ENCODE results near the gene COL6A3.

COL6A3 gene

GRCh38 chr2:237336131-237336530, 77.8 kb downstream of the COL6A3 start:
- no peaks in the 10 kb centered on the region for H3K9me3 ChIP-seq (ENCODE audit: insufficient read depth, low read length)
- no peak overlapping the region for H3K9ac ChIP-seq (ENCODE audit: insufficient read length, low read depth)
- H3K4me1 ChIP-seq (ENCODE audit: insufficient read depth, insufficient read length), result peaks cover 3% of the 10 kb centered on the region
- no peak for DNase-seq (ENCODE audit: low read depth, low spot score)
- H3K4me3 ChIP-seq (ENCODE audit: insufficient read length, low read depth), result no peak overlapping the region
- TF ChIP-seq ZNF274 (IDR thresholded peaks at IDR 0.05; ENCODE audit: low read depth, low read length) (no peak), SUZ12 (IDR thresholded peaks at IDR 0.05; ENCODE audit: extremely low read depth, insufficient read depth, insufficient read length) (no peak), YY1 (IDR thresholded peaks at IDR 0.05; ENCODE audit: insufficient read depth, insufficient read length) (no peak)
- no peaks in the 10 kb centered on the region for H3K27me3 ChIP-seq (ENCODE audit: insufficient read depth, insufficient read length)
- peaks cover 31% of the 10 kb centered on the region for H3K36me3 ChIP-seq (ENCODE audit: insufficient read depth, insufficient read length, low read length)

GRCh38 chr2:237333748-237334147, 80.2 kb downstream of the COL6A3 start:
- Histone ChIP-seq H3K4me1 (ENCODE audit: insufficient read depth, insufficient read length) (peaks cover 3% of the 10 kb centered on the region), H3K36me3 (ENCODE audit: insufficient read depth, insufficient read length, low read length) (peaks cover 16% of the 10 kb centered on the region), H3K27me3 (ENCODE audit: insufficient read depth, insufficient read length) (no peaks in the 10 kb centered on the region), H3K9ac (ENCODE audit: insufficient read length, low read depth) (no peak overlapping the region), H3K4me3 (ENCODE audit: insufficient read length, low read depth) (no peak overlapping the region), H3K9me3 (ENCODE audit: insufficient read depth, low read length) (no peaks in the 10 kb centered on the region)
- TF ChIP-seq ZNF274 (IDR thresholded peaks at IDR 0.05; ENCODE audit: low read depth, low read length) (no peak), YY1 (IDR thresholded peaks at IDR 0.05; ENCODE audit: insufficient read depth, insufficient read length) (no peak), SUZ12 (IDR thresholded peaks at IDR 0.05; ENCODE audit: extremely low read depth, insufficient read depth, insufficient read length) (no peak)
- DNase-seq (ENCODE audit: low read depth, low spot score), result peak; percentile 44

GRCh38 chr2:237330541-237330940, 83.4 kb downstream of the COL6A3 start:
- Histone ChIP-seq H3K4me3 (ENCODE audit: insufficient read length, low read depth) (no peak overlapping the region), H3K36me3 (ENCODE audit: insufficient read depth, insufficient read length, low read length) (peaks cover 10% of the 10 kb centered on the region), H3K27me3 (ENCODE audit: insufficient read depth, insufficient read length) (no peaks in the 10 kb centered on the region), H3K9me3 (ENCODE audit: insufficient read depth, low read length) (no peaks in the 10 kb centered on the region), H3K9ac (ENCODE audit: insufficient read length, low read depth) (no peak overlapping the region), H3K4me1 (ENCODE audit: insufficient read depth, insufficient read length) (peaks cover 3% of the 10 kb centered on the region)
- TF ChIP-seq SUZ12 (IDR thresholded peaks at IDR 0.05; ENCODE audit: extremely low read depth, insufficient read depth, insufficient read length) (no peak), ZNF274 (IDR thresholded peaks at IDR 0.05; ENCODE audit: low read depth, low read length) (no peak), YY1 (IDR thresholded peaks at IDR 0.05; ENCODE audit: insufficient read depth, insufficient read length) (no peak)
- DNase-seq (ENCODE audit: low read depth, low spot score), result peak; percentile 43

GRCh38 chr2:237327175-237327950, 86.6 kb downstream of the COL6A3 start:
- TF ChIP-seq SUZ12 (IDR thresholded peaks at IDR 0.05; ENCODE audit: extremely low read depth, insufficient read depth, insufficient read length) (no peak), ZNF274 (IDR thresholded peaks at IDR 0.05; ENCODE audit: low read depth, low read length) (no peak), YY1 (IDR thresholded peaks at IDR 0.05; ENCODE audit: insufficient read depth, insufficient read length) (no peak)
- DNase-seq (ENCODE audit: low read depth, low spot score), result no peak
- Histone ChIP-seq H3K9me3 (ENCODE audit: insufficient read depth, low read length) (no peaks in the 10 kb centered on the region), H3K4me3 (ENCODE audit: insufficient read length, low read depth) (no peak overlapping the region), H3K36me3 (ENCODE audit: insufficient read depth, insufficient read length, low read length) (no peaks in the 10 kb centered on the region), H3K4me1 (ENCODE audit: insufficient read depth, insufficient read length) (peaks cover 3% of the 10 kb centered on the region), H3K27me3 (ENCODE audit: insufficient read depth, insufficient read length) (no peaks in the 10 kb centered on the region), H3K9ac (ENCODE audit: insufficient read length, low read depth) (no peak overlapping the region)

- no peaks in the 10 kb centered on the region for H3K36me3 ChIP-seq (ENCODE audit: insufficient read depth, insufficient read length, low read length)
- TF ChIP-seq ZNF274 (IDR thresholded peaks at IDR 0.05; ENCODE audit: low read depth, low read length), result no peak
- H3K4me3 ChIP-seq (ENCODE audit: insufficient read length, low read depth), result no peak overlapping the region
- peaks cover 3% of the 10 kb centered on the region for H3K4me1 ChIP-seq (ENCODE audit: insufficient read depth, insufficient read length)
- no peak for DNase-seq (ENCODE audit: low read depth, low spot score)
- H3K9me3 ChIP-seq (ENCODE audit: insufficient read depth, low read length), result no peaks in the 10 kb centered on the region
- H3K9ac ChIP-seq (ENCODE audit: insufficient read length, low read depth), result no peak overlapping the region
- H3K27me3 ChIP-seq (ENCODE audit: insufficient read depth, insufficient read length), result no peaks in the 10 kb centered on the region
Measured at GRCh38 chr2:237326266-237327171, 87.4 kb downstream of the COL6A3 start.

GRCh38 chr2:237324837-237325236, 89.1 kb downstream of the COL6A3 start:
- H3K36me3 ChIP-seq (ENCODE audit: insufficient read depth, insufficient read length, low read length), result no peaks in the 10 kb centered on the region
- peaks cover 3% of the 10 kb centered on the region for H3K4me1 ChIP-seq (ENCODE audit: insufficient read depth, insufficient read length)
- H3K4me3 ChIP-seq (ENCODE audit: insufficient read length, low read depth), result no peak overlapping the region
- H3K9ac ChIP-seq (ENCODE audit: insufficient read length, low read depth), result no peak overlapping the region
- DNase-seq (ENCODE audit: low read depth, low spot score), result no peak
- no peaks in the 10 kb centered on the region for H3K27me3 ChIP-seq (ENCODE audit: insufficient read depth, insufficient read length)
- no peak for TF ChIP-seq ZNF274 (IDR thresholded peaks at IDR 0.05; ENCODE audit: low read depth, low read length)
- TF ChIP-seq SUZ12 (IDR thresholded peaks at IDR 0.05; ENCODE audit: extremely low read depth, insufficient read depth, insufficient read length), result no peak
- no peak for TF ChIP-seq YY1 (IDR thresholded peaks at IDR 0.05; ENCODE audit: insufficient read depth, insufficient read length)
- no peaks in the 10 kb centered on the region for H3K9me3 ChIP-seq (ENCODE audit: insufficient read depth, low read length)

- H3K4me1 ChIP-seq (ENCODE audit: insufficient read depth, insufficient read length), result peaks cover 3% of the 10 kb centered on the region
- H3K27me3 ChIP-seq (ENCODE audit: insufficient read depth, insufficient read length), result no peaks in the 10 kb centered on the region
- TF ChIP-seq ZNF274 (IDR thresholded peaks at IDR 0.05; ENCODE audit: low read depth, low read length), result no peak
- TF ChIP-seq YY1 (IDR thresholded peaks at IDR 0.05; ENCODE audit: insufficient read depth, insufficient read length), result no peak
- TF ChIP-seq SUZ12 (IDR thresholded peaks at IDR 0.05; ENCODE audit: extremely low read depth, insufficient read depth, insufficient read length), result no peak
- H3K9me3 ChIP-seq (ENCODE audit: insufficient read depth, low read length), result no peaks in the 10 kb centered on the region
- no peak overlapping the region for H3K9ac ChIP-seq (ENCODE audit: insufficient read length, low read depth)
- no peak overlapping the region for H3K4me3 ChIP-seq (ENCODE audit: insufficient read length, low read depth)
- no peak for DNase-seq (ENCODE audit: low read depth, low spot score)
- H3K36me3 ChIP-seq (ENCODE audit: insufficient read depth, insufficient read length, low read length), result no peaks in the 10 kb centered on the region
Measured at GRCh38 chr2:237324405-237324831, 89.5 kb downstream of the COL6A3 start.
